Uterus (tissue), 2 donors: Measurements from ENCODE around the gene LLCFC1.

Source experiments
- CTCF ChIP-seq, 4 experiments: fragments of 200-600 bp in 2 of 4; fragments of 450-650 bp in 2 of 4; sonication (generic) in 2 of 4; IDR thresholded peaks; one replicate each; pipeline ENCODE4 v1.5.1; 2016 to 2019; ENCODE audit warnings: antibody characterized with exemption in 4 of 4, mild to moderate bottlenecking in 2 of 4, moderate library complexity in 1 of 4
- POLR2A ChIP-seq, 2 donors: fragments of 450-650 bp; IDR thresholded peaks; one replicate each; pipeline ENCODE4 v1.6.1; 2016; ENCODE audit warnings: antibody characterized with exemption in 2 of 2, mild to moderate bottlenecking in 1 of 2, moderate library complexity in 1 of 2

- TF ChIP-seq CTCF (IDR thresholded peaks at IDR 0.05) (no peak), POLR2A (IDR thresholded peaks at IDR 0.05) (no peak)
Observed at GRCh38 chr7:142905759-142906158, 33.5 kb upstream of the LLCFC1 start.
